ENCODE measurements around the gene MGMT. TPM values are rescaled to one million over a fixed set of nuclear protein-coding genes. Genes with fewer than 3 reads are reported as not detected.

MGMT gene
- total and polyA plus RNA-seq, 2 experiments from 2014 or later, result 19.3 to 21.9 TPM

DNA sequence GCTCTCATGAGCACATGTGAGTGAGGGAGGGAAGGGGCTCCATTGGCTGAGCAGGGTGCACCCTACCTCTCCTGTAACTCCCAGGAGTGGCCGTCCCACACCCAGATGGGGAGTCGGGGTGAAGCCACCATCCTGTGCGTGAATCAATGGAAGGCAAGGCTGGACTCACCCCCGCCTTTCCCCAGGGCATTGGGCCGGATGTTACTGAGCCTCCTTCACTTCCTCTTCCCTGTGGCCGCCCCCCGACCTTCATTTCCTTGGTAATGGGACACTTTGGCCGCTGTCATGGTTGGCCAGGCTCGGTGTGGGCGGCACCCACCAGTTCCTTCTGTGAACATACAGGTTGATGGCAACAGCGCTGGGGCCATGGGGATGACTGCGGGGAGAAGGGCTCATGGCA is 209.0 kb downstream of the MGMT start:
- no peak overlapping the region for H2AFZ ChIP-seq
- H3K79me2 ChIP-seq (replicated peaks; ENCODE audit: insufficient read depth), result no peaks in the 10 kb centered on the region
- H3K4me1 ChIP-seq (ENCODE audit: insufficient read depth), result no peaks in the 10 kb centered on the region; the same call in 1 of the 2 replicates
- TF ChIP-seq ZNF331 (CRISPR knock-in tag; IDR thresholded peaks at IDR 0.05; ENCODE audit: low read depth) (no peak), POLR2AphosphoS5 (IDR thresholded peaks at IDR 0.05; ENCODE audit: low read depth) (no peak)
- DNase-seq (ENCODE audit: low spot score), result no peak
- Mint-ChIP-seq H3K36me3 (ENCODE audit: low read depth) (peaks cover 7% of the 10 kb centered on the region), H3K4me3 (no peak overlapping the region), H3K4me1 (no peaks in the 10 kb centered on the region), H3K27me3 (ENCODE audit: insufficient read depth, low read depth, poor library complexity) (peaks cover 8% of the 10 kb centered on the region), H3K9me3 (peaks cover 2% of the 10 kb centered on the region; the same call in 1 of the 3 replicates), H3K27ac (no peak overlapping the region)
- 0 out of 2 replicates have a peak, but pooled peaks cover 4% of the 10 kb centered on the region for H3K9me2 ChIP-seq (ENCODE audit: insufficient read depth)
- H3K27ac ChIP-seq (ENCODE audit: low read depth), result no peak overlapping the region
- H3K4me2 ChIP-seq, result no peak overlapping the region
- H3K27me3 ChIP-seq (ENCODE audit: insufficient read depth), result no peaks in the 10 kb centered on the region
- no peaks in the 10 kb centered on the region for H4K20me1 ChIP-seq (replicated peaks; ENCODE audit: insufficient read depth)
- ATAC-seq, result no peak
- no peaks in the 10 kb centered on the region for H3F3A ChIP-seq (replicated peaks; ENCODE audit: low read depth)
- H3K36me3 ChIP-seq (ENCODE audit: insufficient read depth), result no peaks in the 10 kb centered on the region
- H3K4me3 ChIP-seq, result no peak overlapping the region

DNA sequence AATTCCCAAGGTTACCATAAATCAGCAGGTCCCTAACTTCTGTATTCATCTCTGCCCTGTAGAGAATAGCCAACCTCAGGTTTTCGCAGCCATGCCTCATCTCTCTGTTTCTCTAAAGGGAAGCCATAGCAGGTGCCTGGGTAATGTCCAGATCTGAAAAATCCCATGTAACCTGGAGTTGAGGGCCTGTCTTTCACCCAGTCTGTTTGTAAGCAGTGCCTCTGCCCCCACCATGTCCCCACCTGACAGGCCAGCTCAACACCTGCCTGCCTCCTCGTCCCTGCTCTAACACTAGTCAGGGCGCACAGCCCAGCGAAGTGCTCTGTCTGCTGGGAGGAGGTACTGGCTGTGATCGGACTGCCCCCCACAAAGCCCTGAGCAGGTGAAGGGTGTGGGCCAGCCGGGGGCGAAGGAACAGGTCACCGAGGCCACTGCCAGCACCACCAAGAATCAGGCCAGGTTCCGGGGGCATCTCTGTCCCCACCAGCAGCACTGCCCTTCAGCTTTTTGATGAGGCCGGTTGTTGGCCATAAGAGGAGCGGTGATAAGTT is 210.4 kb downstream of the MGMT start:
- Histone ChIP-seq H4K20me1 (replicated peaks; ENCODE audit: insufficient read depth) (no peaks in the 10 kb centered on the region), H3F3A (replicated peaks; ENCODE audit: low read depth) (no peaks in the 10 kb centered on the region), H3K27me3 (ENCODE audit: insufficient read depth) (no peaks in the 10 kb centered on the region), H3K79me2 (replicated peaks; ENCODE audit: insufficient read depth) (no peaks in the 10 kb centered on the region), H3K4me2 (no peak overlapping the region), H3K4me1 (ENCODE audit: insufficient read depth) (no peaks in the 10 kb centered on the region; the same call in 1 of the 2 replicates), H3K36me3 (ENCODE audit: insufficient read depth) (no peaks in the 10 kb centered on the region), H2AFZ (no peak overlapping the region), H3K4me3 (no peak overlapping the region), H3K27ac (ENCODE audit: low read depth) (no peak overlapping the region), H3K9me2 (ENCODE audit: insufficient read depth) (0 out of 2 replicates have a peak, but pooled peaks cover 4% of the 10 kb centered on the region)
- Mint-ChIP-seq H3K9me3 (no peaks in the 10 kb centered on the region; the same call in 2 of the 3 replicates), H3K36me3 (ENCODE audit: low read depth) (peaks cover 3% of the 10 kb centered on the region; the same call in 1 of the 3 replicates), H3K27ac (no peak overlapping the region), H3K4me1 (no peaks in the 10 kb centered on the region), H3K27me3 (ENCODE audit: insufficient read depth, low read depth, poor library complexity) (peaks cover 8% of the 10 kb centered on the region), H3K4me3 (no peak overlapping the region)
- no peak for DNase-seq (ENCODE audit: low spot score)
- ATAC-seq, result no peak
- TF ChIP-seq ZNF331 (CRISPR knock-in tag; IDR thresholded peaks at IDR 0.05; ENCODE audit: low read depth) (no peak), EZH2phosphoT487 (IDR thresholded peaks at IDR 0.05; ENCODE audit: unreplicated experiment) (no peak), POLR2AphosphoS5 (IDR thresholded peaks at IDR 0.05; ENCODE audit: low read depth) (no peak), STAT1 (IDR thresholded peaks at IDR 0.05; ENCODE audit: unreplicated experiment) (no peak), JUNB (IDR thresholded peaks at IDR 0.05; ENCODE audit: unreplicated experiment) (no peak), ZNF114 (CRISPR knock-in tag; IDR thresholded peaks at IDR 0.05) (no peak), EZH2 (IDR thresholded peaks at IDR 0.05; ENCODE audit: low read depth, unreplicated experiment) (no peak)
- TF ChIP-seq, protein P1, sequence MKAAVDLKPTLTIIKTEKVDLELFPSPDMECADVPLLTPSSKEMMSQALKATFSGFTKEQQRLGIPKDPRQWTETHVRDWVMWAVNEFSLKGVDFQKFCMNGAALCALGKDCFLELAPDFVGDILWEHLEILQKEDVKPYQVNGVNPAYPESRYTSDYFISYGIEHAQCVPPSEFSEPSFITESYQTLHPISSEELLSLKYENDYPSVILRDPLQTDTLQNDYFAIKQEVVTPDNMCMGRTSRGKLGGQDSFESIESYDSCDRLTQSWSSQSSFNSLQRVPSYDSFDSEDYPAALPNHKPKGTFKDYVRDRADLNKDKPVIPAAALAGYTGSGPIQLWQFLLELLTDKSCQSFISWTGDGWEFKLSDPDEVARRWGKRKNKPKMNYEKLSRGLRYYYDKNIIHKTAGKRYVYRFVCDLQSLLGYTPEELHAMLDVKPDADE (IDR thresholded peaks at IDR 0.05), result no peak
- TF ChIP-seq, protein P2, sequence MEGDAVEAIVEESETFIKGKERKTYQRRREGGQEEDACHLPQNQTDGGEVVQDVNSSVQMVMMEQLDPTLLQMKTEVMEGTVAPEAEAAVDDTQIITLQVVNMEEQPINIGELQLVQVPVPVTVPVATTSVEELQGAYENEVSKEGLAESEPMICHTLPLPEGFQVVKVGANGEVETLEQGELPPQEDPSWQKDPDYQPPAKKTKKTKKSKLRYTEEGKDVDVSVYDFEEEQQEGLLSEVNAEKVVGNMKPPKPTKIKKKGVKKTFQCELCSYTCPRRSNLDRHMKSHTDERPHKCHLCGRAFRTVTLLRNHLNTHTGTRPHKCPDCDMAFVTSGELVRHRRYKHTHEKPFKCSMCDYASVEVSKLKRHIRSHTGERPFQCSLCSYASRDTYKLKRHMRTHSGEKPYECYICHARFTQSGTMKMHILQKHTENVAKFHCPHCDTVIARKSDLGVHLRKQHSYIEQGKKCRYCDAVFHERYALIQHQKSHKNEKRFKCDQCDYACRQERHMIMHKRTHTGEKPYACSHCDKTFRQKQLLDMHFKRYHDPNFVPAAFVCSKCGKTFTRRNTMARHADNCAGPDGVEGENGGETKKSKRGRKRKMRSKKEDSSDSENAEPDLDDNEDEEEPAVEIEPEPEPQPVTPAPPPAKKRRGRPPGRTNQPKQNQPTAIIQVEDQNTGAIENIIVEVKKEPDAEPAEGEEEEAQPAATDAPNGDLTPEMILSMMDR (conservative IDR thresholded peaks at IDR 0.05; ENCODE audit: low read depth in 2 of 2), result no peak
- TF ChIP-seq, protein P3, sequence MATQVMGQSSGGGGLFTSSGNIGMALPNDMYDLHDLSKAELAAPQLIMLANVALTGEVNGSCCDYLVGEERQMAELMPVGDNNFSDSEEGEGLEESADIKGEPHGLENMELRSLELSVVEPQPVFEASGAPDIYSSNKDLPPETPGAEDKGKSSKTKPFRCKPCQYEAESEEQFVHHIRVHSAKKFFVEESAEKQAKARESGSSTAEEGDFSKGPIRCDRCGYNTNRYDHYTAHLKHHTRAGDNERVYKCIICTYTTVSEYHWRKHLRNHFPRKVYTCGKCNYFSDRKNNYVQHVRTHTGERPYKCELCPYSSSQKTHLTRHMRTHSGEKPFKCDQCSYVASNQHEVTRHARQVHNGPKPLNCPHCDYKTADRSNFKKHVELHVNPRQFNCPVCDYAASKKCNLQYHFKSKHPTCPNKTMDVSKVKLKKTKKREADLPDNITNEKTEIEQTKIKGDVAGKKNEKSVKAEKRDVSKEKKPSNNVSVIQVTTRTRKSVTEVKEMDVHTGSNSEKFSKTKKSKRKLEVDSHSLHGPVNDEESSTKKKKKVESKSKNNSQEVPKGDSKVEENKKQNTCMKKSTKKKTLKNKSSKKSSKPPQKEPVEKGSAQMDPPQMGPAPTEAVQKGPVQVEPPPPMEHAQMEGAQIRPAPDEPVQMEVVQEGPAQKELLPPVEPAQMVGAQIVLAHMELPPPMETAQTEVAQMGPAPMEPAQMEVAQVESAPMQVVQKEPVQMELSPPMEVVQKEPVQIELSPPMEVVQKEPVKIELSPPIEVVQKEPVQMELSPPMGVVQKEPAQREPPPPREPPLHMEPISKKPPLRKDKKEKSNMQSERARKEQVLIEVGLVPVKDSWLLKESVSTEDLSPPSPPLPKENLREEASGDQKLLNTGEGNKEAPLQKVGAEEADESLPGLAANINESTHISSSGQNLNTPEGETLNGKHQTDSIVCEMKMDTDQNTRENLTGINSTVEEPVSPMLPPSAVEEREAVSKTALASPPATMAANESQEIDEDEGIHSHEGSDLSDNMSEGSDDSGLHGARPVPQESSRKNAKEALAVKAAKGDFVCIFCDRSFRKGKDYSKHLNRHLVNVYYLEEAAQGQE (IDR thresholded peaks at IDR 0.05; ENCODE audit: unreplicated experiment), result no peak
